ENCODE data around the gene PIK3CB. TPM values are rescaled to one million over a fixed set of nuclear protein-coding genes. Genes with fewer than 3 reads are reported as not detected.

The PIK3CB gene
- polyA plus RNA-seq, 1 donor from 2014 or later, result 11.5 TPM

GRCh38 chr3:138875096-138875753 is 40.5 kb upstream of the PIK3CB start:
- no peaks in the 10 kb centered on the region for H3K9me2 ChIP-seq (ENCODE audit: insufficient read depth, low read length)
- H3K4me2 ChIP-seq (ENCODE audit: low read length), result no peak overlapping the region
- H3K4me3 ChIP-seq (ENCODE audit: low read length), result no peak overlapping the region
- no peaks in the 10 kb centered on the region for H3K27me3 ChIP-seq (ENCODE audit: insufficient read depth, low read depth, low read length)
- no peaks in the 10 kb centered on the region for H3K36me3 ChIP-seq (ENCODE audit: insufficient read depth, low read length)
- no peak overlapping the region for H2AFZ ChIP-seq (ENCODE audit: low read depth, low read length)
- no peaks in the 10 kb centered on the region for H3F3A ChIP-seq (ENCODE audit: insufficient read depth, low read length, poor library complexity, severe bottlenecking)
- H3K9me3 ChIP-seq (ENCODE audit: low read length), result no peaks in the 10 kb centered on the region
- H4K20me1 ChIP-seq (ENCODE audit: insufficient read depth), result no peaks in the 10 kb centered on the region
- no peaks in the 10 kb centered on the region for H3K79me2 ChIP-seq (replicated peaks; ENCODE audit: insufficient read depth, low read length)
- TF ChIP-seq REST (IDR thresholded peaks at IDR 0.05; ENCODE audit: borderline replicate concordance) (no peak), EZH2 (IDR thresholded peaks at IDR 0.05; ENCODE audit: borderline replicate concordance, insufficient read depth, low read length, poor library complexity, severe bottlenecking) (no peak), POLR2AphosphoS5 (IDR thresholded peaks at IDR 0.05) (no peak), TAF1 (IDR thresholded peaks at IDR 0.05; ENCODE audit: low read depth) (no peak), SMC3 (conservative IDR thresholded peaks at IDR 0.05; ENCODE audit: poor library complexity) (no peak), CTCF (IDR thresholded peaks at IDR 0.05; ENCODE audit: poor library complexity, severe bottlenecking) (no peak), RAD21 (conservative IDR thresholded peaks at IDR 0.05) (no peak), MXI1 (conservative IDR thresholded peaks at IDR 0.05; ENCODE audit: poor library complexity, severe bottlenecking) (no peak), EP300 (conservative IDR thresholded peaks at IDR 0.05; ENCODE audit: poor library complexity, severe bottlenecking) (no peak)
- H3K27ac ChIP-seq (ENCODE audit: low read length), result no peak overlapping the region
- H3K9ac ChIP-seq (ENCODE audit: low read length), result no peak overlapping the region

DNA sequence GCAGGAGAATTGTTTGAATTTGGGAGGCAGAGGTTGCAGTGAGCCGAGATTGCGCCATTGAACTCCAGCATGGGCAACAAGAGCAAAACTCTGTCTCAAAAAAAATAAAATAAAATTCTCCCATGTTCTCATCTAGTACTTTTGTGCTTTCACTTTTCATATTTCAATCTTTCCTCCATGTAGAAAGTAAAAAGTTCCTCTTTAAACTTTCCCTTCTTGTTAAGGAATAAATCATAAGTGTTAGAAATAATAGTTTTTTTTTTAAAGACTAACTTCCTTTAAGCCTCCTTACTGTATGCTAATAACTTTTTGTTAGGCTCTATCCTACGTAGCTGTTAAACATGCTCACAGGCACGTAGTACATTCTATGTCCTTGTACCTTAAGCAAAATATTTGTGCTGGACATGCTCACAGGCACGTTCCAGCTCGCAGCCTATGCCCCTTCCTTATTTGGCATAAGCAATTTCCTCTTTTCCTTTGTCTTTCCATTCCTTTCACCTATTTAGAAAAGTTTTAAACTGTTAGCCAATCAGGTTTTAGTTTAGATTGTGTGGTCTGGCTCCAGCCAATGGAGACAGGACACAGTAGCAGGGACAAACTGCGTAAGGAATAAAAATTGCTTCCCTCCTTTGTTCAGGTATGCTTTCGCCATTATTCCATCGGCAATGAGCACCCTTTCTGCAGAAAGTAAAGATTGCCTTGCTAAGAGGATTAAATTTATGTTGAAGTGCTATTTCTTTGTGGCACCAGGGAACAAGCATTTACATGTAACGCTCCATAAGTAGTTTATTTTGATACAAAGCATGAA is 38.9 kb upstream of the PIK3CB start:
- H3K9ac ChIP-seq (ENCODE audit: low read length), result no peak overlapping the region
- H3K9me2 ChIP-seq (ENCODE audit: insufficient read depth, low read length), result no peaks in the 10 kb centered on the region
- no peaks in the 10 kb centered on the region for H4K20me1 ChIP-seq (ENCODE audit: insufficient read depth)
- no peaks in the 10 kb centered on the region for H3F3A ChIP-seq (ENCODE audit: insufficient read depth, low read length, poor library complexity, severe bottlenecking)
- no peaks in the 10 kb centered on the region for H3K36me3 ChIP-seq (ENCODE audit: insufficient read depth, low read length)
- H3K4me3 ChIP-seq (ENCODE audit: low read length), result no peak overlapping the region
- no peaks in the 10 kb centered on the region for H3K27me3 ChIP-seq (ENCODE audit: insufficient read depth, low read depth, low read length)
- H3K4me2 ChIP-seq (ENCODE audit: low read length), result no peak overlapping the region
- no peaks in the 10 kb centered on the region for H3K9me3 ChIP-seq (ENCODE audit: low read length)
- H3K27ac ChIP-seq (ENCODE audit: low read length), result no peak overlapping the region
- TF ChIP-seq EP300 (conservative IDR thresholded peaks at IDR 0.05; ENCODE audit: poor library complexity, severe bottlenecking) (no peak), CTCF (IDR thresholded peaks at IDR 0.05; ENCODE audit: poor library complexity, severe bottlenecking) (no peak), MXI1 (conservative IDR thresholded peaks at IDR 0.05; ENCODE audit: poor library complexity, severe bottlenecking) (no peak)
- no peaks in the 10 kb centered on the region for H3K79me2 ChIP-seq (replicated peaks; ENCODE audit: insufficient read depth, low read length)
- H2AFZ ChIP-seq (ENCODE audit: low read depth, low read length), result no peak overlapping the region
